Activated gamma-delta T cell treated with Interleukin-2 at 50 U/mL for 16 hours (primary cell): ENCODE data around the gene TNRC6B.
A peak's percentile ranks its signal among the peaks of the same experiment; 100 is the strongest.
"Not testable (repeated sequence)": the region's sequence is repeated elsewhere in the genome, so short reads cannot be mapped to it uniquely, and the experiment has no call there.

Experiments used
- DNase-seq: peaks from one replicate; pipeline ENCODE4 v3.0.0-alpha.2; 2020

The TNRC6B gene, protein sequence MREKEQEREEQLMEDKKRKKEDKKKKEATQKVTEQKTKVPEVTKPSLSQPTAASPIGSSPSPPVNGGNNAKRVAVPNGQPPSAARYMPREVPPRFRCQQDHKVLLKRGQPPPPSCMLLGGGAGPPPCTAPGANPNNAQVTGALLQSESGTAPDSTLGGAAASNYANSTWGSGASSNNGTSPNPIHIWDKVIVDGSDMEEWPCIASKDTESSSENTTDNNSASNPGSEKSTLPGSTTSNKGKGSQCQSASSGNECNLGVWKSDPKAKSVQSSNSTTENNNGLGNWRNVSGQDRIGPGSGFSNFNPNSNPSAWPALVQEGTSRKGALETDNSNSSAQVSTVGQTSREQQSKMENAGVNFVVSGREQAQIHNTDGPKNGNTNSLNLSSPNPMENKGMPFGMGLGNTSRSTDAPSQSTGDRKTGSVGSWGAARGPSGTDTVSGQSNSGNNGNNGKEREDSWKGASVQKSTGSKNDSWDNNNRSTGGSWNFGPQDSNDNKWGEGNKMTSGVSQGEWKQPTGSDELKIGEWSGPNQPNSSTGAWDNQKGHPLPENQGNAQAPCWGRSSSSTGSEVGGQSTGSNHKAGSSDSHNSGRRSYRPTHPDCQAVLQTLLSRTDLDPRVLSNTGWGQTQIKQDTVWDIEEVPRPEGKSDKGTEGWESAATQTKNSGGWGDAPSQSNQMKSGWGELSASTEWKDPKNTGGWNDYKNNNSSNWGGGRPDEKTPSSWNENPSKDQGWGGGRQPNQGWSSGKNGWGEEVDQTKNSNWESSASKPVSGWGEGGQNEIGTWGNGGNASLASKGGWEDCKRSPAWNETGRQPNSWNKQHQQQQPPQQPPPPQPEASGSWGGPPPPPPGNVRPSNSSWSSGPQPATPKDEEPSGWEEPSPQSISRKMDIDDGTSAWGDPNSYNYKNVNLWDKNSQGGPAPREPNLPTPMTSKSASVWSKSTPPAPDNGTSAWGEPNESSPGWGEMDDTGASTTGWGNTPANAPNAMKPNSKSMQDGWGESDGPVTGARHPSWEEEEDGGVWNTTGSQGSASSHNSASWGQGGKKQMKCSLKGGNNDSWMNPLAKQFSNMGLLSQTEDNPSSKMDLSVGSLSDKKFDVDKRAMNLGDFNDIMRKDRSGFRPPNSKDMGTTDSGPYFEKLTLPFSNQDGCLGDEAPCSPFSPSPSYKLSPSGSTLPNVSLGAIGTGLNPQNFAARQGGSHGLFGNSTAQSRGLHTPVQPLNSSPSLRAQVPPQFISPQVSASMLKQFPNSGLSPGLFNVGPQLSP (N-terminal part only)

DNA sequence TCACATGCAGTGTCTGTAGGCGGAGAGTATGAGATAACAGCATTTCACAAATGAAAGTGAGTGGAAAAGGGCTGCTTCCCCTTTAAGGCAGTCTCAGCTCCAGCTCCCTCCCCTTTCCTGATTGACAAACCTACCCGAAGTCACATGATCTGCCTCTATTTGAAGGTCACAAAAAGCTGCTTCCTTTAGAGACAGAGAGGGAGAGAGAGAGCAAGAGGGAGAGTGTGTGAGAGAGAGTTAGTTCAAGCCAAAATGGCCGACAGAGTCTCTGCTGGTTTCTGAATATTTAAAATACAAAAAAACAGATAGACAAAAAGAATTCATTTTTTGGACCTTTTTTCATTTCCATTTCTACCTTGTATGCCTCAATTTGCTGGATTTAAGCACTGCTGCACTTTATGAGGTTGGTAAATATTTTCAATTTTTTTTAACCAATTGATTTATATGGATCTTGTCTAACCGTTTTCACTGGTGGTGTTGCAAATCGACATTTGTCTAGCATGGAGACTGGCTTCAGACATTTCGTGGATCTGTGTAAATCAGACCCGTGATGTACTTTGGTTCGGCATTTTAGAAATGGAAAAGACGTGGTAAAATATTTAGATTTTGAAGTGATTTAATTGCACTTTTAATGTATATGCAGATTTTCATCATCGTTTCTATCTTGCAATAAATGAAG lies at the start of gene TNRC6B:
Gene TNRC6B (plus strand): TSS at position 188 of the 679 bp plus-strand sequence. CDS start 211 bp downstream, at position 399.
- DNase-seq: peak; percentile 72

DNA sequence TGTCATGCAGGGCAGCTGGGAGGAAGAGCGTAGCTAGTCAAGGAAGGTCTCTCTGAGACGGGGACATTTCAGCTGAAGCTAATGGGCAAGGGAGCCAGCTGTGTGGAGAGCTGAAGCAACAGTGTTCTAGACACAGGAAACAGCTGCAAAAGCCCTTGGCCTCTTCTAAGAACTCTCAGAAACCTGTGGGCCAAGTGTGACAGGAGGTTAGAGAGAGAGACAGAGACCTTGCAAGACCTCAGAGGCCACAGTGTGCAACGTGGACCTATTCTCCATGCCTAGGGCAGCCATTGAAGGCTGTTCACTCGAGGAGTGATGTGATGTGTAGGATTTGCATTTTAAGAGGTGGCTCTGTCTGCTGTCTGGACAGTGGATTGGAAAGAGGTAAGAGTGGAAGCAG lies 48.7 kb upstream of the TNRC6B start:
- DNase-seq: peak; percentile 36

DNA sequence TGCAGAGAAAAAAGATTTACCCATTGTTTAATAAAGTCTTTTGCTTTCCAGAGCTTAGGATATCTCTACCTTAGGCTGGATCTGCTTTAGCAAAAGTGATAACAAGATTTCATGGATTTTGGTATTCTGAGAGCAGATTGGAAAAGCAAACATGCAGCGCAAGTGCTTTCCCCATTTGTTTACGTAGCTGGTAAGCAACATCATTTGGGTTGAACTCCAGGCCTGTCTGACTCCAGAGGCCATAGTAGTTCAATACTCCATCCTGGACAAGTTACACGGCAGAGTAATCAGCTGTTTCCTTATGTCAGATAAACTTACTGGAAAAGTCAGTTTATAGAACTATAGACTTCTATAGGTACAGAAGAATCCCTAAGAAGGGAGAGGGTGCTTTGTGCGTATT lies 40.6 kb upstream of the TNRC6B start:
- no peak for DNase-seq

DNA sequence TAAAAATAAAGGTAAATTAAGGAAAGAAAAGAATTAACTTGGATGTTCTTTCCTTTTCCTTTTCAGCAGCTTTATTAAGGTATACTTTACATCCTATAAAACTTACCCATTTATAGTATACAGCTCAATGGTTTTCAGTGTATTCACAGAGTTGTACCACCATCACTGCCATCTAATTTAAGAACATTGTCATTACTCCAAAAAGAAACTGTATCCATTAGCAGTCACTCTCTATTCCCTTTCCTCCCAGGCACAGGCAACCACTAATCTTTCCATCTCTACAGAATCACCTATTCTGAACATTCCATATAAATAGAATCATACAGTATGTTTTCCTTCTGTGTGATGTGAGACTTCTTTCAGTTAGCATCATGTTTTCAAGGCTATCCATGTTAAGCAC lies 38.9 kb upstream of the TNRC6B start:
- no peak for DNase-seq

DNA sequence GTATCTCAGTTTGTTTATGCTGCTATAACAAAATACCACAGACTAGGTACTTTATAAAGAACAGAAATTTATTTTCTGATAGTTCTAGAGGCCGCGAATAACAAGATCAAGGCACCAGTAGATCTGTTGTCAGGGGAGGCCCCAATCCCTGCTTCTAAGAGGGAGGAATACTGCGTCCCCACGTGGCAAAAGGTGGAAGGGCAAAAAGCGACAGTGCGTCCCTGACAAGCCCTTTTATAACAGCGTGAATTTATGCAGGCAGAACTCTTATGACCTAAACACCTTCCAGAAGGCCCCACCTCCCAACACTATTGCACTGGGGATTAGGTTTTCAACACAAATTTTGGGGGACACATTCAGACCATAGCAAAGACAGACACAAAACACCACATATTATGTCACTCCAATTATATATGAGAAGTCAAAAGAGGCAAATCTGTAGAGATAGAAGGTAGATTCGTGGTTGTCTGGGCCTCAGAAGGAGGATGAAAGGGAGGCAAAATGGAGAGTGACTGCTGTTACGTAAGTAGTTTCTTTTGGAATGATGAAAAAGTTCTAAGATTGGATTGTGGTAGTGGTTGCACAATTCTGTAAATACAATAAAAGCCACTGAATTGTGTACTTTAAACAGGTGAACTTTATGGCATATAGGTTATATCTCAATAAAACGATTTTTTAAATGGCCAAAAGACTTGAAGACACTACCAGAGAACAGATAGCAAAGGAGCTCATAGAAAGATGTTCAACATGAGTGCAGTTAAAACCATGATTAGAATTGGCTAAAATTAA lies 30.1 kb upstream of the TNRC6B start:
- DNase-seq: no peak

DNA sequence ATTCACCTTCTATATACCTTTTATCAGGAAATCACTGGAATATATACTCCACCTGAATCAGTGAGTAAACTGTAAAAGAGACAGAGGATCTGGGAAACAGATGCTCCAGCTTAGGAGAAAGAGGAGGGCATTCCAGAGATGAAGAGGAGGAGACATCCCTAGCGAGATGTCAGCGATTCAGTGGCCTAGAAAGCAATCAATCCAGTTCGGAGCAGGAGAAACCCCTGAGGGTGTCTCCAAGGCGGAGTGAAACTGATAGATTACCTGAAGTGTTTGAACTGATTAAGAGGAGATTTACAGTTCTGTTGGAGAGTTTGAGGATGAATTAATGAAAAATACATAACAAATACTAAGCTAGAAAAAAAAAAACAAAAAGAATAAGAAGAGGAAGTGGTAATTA lies 24.5 kb upstream of the TNRC6B start:
- DNase-seq: no peak

DNA sequence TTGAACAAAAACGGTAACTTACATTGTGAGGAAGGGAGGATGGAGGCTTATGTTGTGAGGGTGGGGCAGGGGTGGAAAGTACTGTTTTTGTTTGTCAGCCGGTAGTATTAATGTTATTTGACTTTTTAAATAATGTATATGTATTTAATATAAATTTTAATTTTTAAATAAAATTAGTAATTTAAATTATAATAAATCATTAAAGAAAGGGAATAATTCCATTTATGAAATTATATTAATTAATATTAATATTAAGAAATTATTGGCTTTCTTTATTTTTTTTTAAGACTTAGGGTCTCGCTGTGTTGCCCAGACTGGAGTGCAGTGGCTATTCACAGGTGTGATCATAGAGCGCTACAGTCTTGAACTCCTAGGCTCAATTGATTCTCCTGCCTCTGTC lies 24.0 kb upstream of the TNRC6B start:
- no peak for DNase-seq

DNA sequence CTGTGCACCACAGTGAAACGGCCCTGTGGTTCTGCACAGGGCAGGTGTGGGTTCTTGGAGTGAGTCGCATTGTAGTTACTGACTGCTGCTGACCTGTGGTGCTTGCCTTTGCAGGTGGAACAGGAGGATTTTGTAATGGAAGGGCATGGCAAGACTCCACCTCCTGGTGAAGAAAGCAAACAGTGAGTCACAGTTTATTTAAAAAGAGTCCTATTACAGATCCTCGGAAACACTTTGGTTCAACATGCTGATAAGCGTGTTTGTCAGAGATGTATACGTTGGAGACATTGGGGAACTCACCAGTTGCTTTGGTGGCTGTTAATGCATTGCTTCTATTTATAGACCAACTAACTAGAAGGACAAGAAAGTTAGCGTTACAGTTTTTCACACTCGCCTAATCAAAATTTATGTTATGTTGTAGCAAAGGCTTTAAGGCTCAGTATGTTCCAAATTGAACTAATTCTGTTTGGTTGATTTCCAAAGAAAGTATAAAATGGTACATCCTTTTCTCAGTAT lies 21.7 kb upstream of the TNRC6B start:
- DNase-seq: no peak

DNA sequence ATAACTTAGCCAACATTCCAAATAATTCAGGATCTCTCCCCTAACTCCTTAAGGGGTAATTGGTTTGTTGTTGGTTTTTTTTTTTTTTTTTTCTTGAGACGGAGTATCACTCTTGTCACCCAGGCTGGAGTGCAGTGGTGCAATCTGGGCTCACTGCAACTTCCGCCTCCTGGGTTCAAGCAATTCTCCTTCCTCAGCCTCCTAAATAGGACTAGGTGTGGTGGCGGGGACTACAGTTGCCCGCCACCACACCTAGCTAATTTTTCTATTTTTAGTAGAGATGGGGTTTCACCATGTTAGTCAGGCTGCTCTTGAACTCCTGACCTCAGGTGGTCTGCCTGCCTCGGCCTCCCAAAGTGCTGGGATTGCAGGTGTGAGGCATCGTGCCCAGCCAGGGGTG lies 21.0 kb upstream of the TNRC6B start:
- DNase-seq: not testable (repeated sequence)

DNA sequence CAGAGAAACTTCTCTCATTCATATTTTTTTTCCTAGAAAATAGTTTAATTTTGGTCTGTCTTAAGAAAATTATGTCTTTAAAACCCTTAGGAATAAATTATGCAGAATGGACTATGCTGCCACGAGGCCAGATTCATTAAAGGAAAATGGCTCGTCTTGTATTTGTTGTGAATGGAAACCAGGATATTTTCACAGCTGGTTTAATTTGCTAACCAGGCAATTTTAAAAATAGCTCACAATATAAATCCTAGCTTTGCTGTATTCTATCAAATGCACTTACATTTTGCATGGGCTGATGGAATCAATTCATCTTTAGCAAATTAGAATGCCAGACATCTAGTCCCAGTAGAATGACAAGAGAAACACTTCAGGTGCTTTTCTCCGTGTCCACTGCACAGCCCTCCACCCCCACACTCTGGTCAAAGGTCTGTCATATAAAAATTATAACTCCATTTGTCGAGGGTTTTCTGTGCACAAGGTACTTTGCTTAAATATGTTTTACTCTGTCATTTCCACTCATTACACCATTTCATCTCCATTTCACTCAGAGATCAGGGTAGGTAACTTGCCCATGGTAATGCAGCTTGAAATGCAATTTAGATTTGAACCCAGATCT lies 20.3 kb upstream of the TNRC6B start:
- no peak for DNase-seq

DNA sequence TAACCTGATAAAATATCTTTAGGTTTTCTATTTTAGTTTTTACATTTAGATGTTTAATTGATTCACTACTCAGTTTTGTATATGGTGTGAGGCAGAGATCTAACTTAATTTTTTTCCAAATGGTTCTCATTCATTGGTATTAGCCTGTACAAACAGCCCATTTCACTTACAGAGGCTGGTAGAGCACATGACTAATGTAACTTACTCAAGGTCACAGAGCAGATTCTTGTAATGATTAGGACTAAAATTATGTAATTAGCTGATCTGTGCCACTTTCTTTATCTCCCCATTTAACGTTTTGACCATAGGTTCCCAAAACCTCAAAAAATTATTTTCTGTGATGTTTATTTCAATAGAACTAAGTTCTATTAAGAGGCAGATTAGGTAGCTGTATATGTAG lies 16.5 kb upstream of the TNRC6B start:
- no peak for DNase-seq

DNA sequence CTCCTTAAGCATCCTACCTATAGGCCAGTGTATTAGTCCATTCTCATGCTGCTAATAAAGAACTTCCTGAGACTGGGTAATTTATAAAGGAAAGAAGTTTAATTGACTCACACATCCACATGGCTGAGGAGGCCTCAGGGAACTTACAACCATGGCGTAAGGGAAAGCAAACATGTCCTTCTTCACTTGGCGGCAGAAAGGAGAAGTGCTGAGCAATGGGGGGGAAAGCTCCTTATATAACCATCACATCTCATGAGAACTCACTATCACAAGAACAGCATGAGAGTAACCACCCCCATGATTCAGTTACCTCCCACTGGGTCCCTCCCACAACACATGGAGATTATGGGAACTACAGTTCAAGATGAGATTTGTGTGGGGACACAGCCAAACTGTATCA lies 12.2 kb upstream of the TNRC6B start:
- not testable (repeated sequence) for DNase-seq

DNA sequence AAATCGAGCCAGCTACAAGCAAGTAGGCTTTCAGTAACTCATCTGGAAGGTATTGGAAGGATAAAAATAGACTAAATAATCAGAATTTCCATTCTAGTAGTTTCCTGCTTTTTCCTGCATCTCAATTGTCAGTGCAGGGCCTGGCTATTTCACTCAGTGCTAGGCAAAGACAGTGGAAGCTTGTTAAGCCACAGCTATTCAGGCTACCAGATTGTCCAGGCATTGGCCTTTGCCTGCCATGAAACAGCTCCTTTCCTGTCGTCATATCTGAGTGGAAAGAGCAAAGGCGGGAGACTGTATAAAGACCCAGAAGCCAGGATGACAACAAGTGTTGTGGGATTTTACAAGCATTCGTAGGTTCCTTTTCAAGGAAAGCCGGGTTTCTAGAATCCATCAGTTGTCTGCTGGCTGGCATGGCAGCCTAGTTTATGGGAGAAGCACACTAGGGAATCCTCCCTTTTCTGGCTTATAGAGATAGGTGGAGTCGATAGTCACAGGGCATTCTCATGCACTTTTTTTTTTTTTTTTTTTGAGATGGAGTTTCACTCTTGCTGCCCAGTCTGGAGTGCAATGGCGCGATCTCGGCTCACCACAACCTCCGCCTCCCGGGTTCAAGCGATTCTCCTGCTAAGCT lies 2.0 kb upstream of the TNRC6B start:
- no peak for DNase-seq

DNA sequence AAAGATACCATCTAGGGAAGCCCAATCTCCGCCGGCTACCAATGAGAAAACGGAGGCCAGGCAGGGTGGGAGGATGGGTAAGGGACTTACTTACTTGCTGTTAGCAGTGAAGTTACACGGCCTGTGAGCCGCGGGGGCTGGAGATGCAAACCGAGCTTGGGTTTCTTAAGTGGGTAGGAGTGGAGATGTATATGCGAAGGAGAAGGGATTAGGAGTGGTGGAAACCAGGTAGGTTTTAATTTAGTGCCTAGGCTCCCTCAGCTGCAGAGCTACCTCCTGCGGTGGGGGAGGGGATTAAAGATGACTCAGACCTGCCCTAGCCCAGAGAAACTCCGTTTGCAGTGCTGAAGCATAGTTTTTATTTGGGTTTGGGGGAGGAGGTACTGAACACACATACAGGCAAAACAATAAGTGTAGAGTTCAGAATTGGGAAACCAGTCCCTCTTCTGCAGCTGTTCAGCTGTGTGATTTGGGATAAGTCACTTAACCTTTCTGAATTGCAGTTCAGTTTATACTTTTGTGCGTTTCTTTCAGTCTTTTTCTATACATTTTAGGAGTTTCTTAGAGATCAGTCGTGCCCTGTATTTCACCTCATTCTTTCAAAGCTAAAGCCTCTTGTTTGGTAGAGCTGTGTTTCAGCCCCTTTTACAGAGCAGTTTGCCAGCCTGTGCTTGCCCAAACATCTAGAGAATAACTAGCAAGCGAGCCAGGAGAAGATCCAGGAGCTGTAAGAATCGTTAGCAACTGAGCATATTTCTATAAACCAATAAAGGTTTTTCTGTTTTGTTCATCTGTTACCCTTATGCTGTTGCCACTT lies 596 bp upstream of the TNRC6B start:
- DNase-seq: peak; percentile 64

DNA sequence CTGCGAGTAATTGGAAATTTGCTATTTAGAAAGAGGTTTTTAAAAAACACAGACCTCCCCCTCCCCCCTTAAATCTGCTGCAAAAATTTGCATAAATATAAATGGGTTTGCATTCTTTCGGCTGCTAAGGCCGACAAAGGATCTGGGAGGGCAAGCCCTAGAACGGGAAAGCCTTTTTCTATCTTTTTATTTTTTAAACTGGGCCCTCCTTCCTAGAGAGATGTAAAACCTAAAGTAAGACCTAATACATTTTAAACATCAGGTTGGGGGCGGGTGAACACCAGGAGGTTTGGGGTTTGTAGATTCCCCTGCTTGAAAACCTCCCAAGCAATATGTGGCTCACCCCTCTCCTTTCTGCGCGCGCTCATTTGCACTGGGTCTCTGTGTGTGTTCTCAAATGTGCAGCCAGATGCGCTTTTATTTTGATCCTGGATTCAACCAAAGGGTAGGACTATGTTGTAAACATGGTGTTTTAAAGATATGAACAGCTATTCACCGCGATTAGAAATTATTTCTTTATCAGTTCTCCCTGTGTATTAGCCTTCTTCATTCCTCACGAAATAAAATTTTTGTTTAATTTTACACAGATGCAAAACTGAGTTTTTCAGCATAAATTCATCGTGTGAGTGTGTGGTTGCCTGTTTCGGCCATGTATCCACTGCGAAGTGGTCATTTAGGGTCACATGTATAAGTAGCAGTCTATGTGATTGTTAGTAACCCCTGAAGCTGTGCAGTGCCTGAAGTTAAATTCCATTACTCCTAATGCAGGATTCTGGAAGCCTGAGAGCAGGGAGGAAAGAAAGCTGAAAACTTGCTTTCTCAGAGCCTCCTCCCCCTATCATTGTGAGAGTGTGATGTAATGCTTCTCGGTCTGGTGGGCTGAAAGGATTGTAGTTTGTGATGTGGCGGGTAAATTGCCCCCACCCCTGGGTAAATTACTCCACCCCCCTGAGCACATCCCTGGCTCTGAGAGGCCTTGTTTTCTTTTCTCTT lies 988 bp downstream of the TNRC6B start:
- peak; percentile 22 for DNase-seq

DNA sequence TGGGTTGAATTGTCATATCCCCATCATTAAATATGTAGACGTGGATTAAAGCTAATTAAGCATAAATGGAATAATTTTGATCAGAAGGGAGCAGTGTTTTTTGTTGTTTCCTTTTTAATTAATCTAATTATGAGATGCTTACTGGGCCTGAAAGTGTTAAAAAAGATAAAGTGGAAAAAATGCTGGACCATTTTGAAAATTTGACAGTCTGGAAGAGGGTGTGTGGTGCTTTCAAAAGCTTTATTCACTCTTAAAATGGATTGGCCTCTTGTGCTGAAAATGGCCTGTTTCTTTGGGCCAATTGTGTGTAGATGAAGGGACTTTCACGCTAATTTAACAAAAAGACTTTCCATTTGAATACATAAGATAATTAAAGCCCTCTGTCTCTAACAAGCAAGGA lies 1.8 kb downstream of the TNRC6B start:
- no peak for DNase-seq

DNA sequence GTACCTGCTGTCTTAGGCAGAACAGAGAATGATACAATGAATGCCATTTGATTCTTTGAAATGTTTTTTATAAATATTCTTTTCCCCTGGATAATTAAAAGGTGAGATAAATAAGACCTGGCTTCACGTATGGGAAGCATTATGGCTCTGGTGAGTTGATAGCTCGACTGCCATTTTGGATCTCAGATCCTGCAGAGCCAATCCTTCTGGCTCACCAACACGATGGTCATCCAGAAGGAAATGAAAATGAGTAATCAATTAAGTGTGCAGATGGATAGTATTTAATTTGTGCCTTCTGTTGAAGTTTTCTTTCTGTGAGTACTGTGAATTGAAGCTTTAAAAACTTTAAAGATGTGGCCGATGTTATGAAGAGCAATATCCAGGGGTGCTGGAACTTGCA lies 2.7 kb downstream of the TNRC6B start:
- DNase-seq: no peak

DNA sequence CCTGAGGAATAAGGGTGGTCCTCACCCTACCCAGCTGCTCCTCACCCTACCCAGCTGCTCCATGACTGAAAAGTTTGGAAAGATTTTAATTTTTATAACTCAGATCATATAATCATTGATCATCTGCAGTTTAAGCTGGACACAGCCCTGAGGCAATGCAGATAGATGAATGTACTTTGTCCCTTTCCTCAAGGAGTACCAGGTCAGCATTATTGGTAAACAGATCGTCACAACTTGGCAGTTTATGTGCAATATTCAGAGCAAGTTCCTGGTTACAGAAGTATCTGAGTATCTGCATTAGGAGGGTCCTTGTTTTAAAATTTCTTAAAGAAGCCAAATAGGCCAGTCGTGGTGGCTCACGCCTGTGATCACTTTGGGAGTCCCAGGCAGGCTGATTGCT lies 3.6 kb downstream of the TNRC6B start:
- DNase-seq: no peak
